HUES64 (cell line): ENCODE data around the gene EFS.
"Not testable (repeated sequence)": the region's sequence is repeated elsewhere in the genome, so short reads cannot be mapped to it uniquely, and the experiment has no call there.

ENCODE experiments used
- H3K27ac ChIP-seq: 2 replicates; pipeline ENCODE4 v1.7.0; 2013; ENCODE audit warnings: low read depth, low read length, inconsistent platforms
- H3K27me3 ChIP-seq: 2 replicates; pipeline ENCODE4 v1.6.1; 2013; ENCODE audit warnings: mild to moderate bottlenecking, low read length; ENCODE audit not compliant: insufficient read depth
- H3K36me3 ChIP-seq: 2 replicates; pipeline ENCODE4 v1.6.1; 2013; ENCODE audit warnings: mild to moderate bottlenecking, low read length; ENCODE audit not compliant: insufficient read depth
- H3K4me1 ChIP-seq: 2 replicates; pipeline ENCODE4 v1.6.1; 2013; ENCODE audit warnings: mild to moderate bottlenecking, low read length, moderate library complexity; ENCODE audit not compliant: insufficient read depth
- H3K4me3 ChIP-seq: 2 replicates; pipeline ENCODE4 v1.5.1; 2013; ENCODE audit warnings: mild to moderate bottlenecking, low read length, moderate library complexity
- H3K9ac ChIP-seq: 2 replicates; pipeline ENCODE4 v1.6.1; 2013; ENCODE audit warnings: mild to moderate bottlenecking, low read depth, low read length
- H3K9me3 ChIP-seq: 2 replicates; pipeline ENCODE4 v1.6.1; 2013; ENCODE audit warnings: low read depth, low read length; ENCODE audit not compliant: insufficient read depth
- WGBS: fragments of 150-250, 120-280 bp; methylation state at CpG from one replicate; pipeline ENCODE4 v1.1.7; 2013; ENCODE audit warnings: missing lambda C conversion rate; 5-methylcytosine and 5-hydroxymethylcytosine counted together

Gene EFS

GRCh38 chr14:23345987-23346692 lies 18.8 kb downstream of the EFS start:
- H3K9ac ChIP-seq, result no peak overlapping the region
- WGBS, result 67% methylated on average over 13 of the region's 13 CpGs
- peaks cover 3% of the 10 kb centered on the region; the same call in 1 of the 2 replicates for H3K9me3 ChIP-seq
- no peak overlapping the region for H3K4me3 ChIP-seq
- no peaks in the 10 kb centered on the region for H3K4me1 ChIP-seq
- H3K27me3 ChIP-seq, result peaks cover 5% of the 10 kb centered on the region
- H3K36me3 ChIP-seq, result no peaks in the 10 kb centered on the region
- no peak overlapping the region for H3K27ac ChIP-seq

DNA sequence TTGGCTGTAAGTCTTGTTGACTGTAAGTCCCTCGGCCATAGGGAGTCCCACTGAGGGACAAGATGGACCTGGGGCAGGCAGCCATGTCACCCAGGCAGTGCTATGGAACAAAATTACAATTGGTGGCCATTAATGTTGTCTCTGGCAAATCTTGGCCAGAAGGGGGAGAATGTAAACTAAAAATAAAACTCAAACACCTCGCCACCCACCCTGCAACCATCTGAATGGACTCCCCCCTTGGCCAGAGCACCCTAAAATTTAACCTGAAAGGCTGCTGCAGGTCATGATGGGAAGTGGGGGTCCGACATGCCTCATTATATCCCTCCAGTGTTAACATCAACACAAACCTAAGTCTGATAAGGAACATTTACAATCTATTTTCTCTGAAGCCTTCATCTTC lies 20.5 kb downstream of the EFS start:
- H3K27me3 ChIP-seq, result no peaks in the 10 kb centered on the region
- H3K9ac ChIP-seq, result no peak overlapping the region
- H3K36me3 ChIP-seq, result no peaks in the 10 kb centered on the region
- WGBS, result 84% methylated on average over 3 of the region's 3 CpGs
- no peak overlapping the region for H3K27ac ChIP-seq
- H3K9me3 ChIP-seq, result peaks cover 19% of the 10 kb centered on the region
- no peaks in the 10 kb centered on the region for H3K4me1 ChIP-seq
- H3K4me3 ChIP-seq, result no peak overlapping the region

DNA sequence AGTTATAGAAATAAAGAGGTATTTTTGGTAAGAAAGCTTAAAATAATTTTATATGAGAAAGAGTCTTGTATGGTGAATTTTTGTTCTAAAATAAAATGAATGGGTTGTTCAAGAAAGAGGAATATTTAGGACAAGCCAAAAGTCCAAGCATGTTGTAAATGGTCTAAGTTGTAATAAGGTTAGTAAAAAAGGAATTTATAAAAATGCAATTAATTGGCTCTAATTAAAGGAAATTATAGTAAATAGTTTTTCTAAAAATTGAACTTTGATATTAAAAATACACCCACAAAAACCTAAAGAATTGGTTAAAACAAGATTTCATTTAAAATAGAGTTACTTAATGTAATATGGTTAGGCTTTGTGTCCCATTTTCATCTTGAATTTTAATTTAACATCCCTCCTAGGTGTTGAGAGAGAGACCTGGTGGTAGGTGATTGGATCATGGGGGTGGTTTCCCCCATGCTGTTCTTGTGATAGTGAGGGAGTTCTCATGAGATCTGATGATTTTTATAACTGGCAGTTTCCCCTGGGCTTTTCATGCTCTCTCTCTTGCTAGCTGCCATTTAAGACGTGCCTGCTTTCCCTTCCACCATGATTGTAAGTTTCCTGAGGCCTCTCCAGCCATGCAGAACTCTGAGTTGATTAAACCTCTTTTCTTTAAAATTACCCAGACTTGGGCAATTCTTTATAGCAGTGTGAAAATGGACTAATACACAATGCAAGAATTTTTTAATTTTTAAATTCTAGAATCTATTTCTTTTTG lies 25.3 kb downstream of the EFS start:
- H3K9me3 ChIP-seq, result peaks cover 34% of the 10 kb centered on the region
- H3K4me3 ChIP-seq, result no peak overlapping the region
- H3K9ac ChIP-seq, result no peak overlapping the region
- H3K27ac ChIP-seq, result no peak overlapping the region
- 74% methylated on average over 1 of the region's 1 CpG for WGBS
- H3K36me3 ChIP-seq, result no peaks in the 10 kb centered on the region
- no peaks in the 10 kb centered on the region for H3K4me1 ChIP-seq
- no peaks in the 10 kb centered on the region; the same call in 1 of the 2 replicates for H3K27me3 ChIP-seq

DNA sequence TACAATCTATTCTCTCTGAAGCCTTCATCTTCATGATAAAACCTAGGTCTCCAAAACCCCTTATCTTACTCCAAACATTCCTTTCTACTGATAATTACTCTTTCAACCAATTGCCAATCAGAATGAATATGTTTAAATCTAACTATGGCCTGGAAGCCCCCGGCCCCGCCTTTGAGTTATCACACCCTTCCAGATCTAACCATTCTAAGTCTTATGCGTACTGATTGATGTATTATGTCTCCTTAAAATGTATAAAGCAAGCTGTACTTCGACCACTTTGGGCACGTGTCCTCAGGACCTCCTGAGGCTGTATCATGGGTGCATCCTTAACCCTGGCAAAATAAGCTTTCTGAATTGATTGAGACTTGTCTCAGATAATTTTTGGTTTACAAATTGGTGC lies 29.3 kb downstream of the EFS start:
- Histone ChIP-seq H3K36me3 (no peaks in the 10 kb centered on the region), H3K4me3 (no peak overlapping the region), H3K9ac (no peak overlapping the region), H3K27me3 (no peaks in the 10 kb centered on the region; the same call in 1 of the 2 replicates), H3K4me1 (no peaks in the 10 kb centered on the region), H3K9me3 (peaks cover 26% of the 10 kb centered on the region), H3K27ac (no peak overlapping the region)
- WGBS, result 81% methylated on average over 5 of the region's 5 CpGs

- no peaks in the 10 kb centered on the region for H3K9me3 ChIP-seq
- no peaks in the 10 kb centered on the region for H3K27me3 ChIP-seq
- H3K4me3 ChIP-seq, result no peak overlapping the region
- no peak overlapping the region for H3K9ac ChIP-seq
- H3K27ac ChIP-seq, result no peak overlapping the region
- WGBS, result 58% methylated on average over 4 of the region's 4 CpGs
- H3K4me1 ChIP-seq, result no peaks in the 10 kb centered on the region; the same call in 1 of the 2 replicates
- H3K36me3 ChIP-seq, result peaks cover 30% of the 10 kb centered on the region
These were observed 36.8 kb downstream of the EFS start for GRCh38 chr14:23327947-23328744.

- no peak overlapping the region for H3K27ac ChIP-seq
- no peak overlapping the region for H3K4me3 ChIP-seq
- no peak overlapping the region for H3K9ac ChIP-seq
- no peaks in the 10 kb centered on the region for H3K9me3 ChIP-seq
- H3K36me3 ChIP-seq, result peaks cover 38% of the 10 kb centered on the region
- no peaks in the 10 kb centered on the region; the same call in 1 of the 2 replicates for H3K4me1 ChIP-seq
- WGBS, result 86% methylated on average over 12 of the region's 13 CpGs
- no peaks in the 10 kb centered on the region for H3K27me3 ChIP-seq
These were observed 38.3 kb downstream of the EFS start for GRCh38 chr14:23326491-23327332.

DNA sequence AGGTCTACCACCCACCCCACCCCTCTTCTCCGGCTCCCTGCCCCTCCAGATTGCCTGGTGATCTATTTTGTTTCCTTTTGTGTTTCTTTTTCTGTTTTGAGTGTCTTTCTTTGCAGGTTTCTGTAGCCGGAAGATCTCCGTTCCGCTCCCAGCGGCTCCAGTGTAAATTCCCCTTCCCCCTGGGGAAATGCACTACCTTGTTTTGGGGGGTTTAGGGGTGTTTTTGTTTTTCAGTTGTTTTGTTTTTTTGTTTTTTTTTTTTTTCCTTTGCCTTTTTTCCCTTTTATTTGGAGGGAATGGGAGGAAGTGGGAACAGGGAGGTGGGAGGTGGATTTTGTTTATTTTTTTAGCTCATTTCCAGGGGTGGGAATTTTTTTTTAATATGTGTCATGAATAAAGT lies 39.2 kb downstream of the EFS start:
- H3K36me3 ChIP-seq, result peaks cover 38% of the 10 kb centered on the region
- not testable (repeated sequence) for H3K9ac ChIP-seq, H3K4me1 ChIP-seq, H3K9me3 ChIP-seq, H3K4me3 ChIP-seq, H3K27me3 ChIP-seq, H3K27ac ChIP-seq
- no CpG with 5 or more reads among the region's 5 CpGs for WGBS

DNA sequence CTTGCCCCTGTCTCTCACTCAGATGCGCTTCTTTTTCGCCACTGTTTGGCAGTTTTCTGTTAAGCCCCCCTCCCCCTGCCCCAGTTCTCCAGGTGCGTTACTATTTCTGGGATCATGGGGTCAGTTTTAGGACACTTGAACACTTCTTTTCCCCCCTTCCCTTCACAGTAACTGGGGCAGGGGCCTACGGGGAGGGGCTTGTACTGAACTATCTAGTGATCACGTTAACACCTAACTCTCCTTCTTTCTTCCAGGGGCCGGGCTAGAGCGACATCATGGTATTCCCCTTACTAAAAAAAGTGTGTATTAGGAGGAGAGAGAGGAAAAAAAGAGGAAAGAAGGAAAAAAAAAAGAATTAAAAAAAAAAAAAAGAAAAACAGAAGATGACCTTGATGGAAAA lies 40.0 kb downstream of the EFS start:
- no peak overlapping the region for H3K9ac ChIP-seq
- H3K36me3 ChIP-seq, result peaks cover 38% of the 10 kb centered on the region
- no peaks in the 10 kb centered on the region for H3K9me3 ChIP-seq
- 97% methylated on average over 5 of the region's 7 CpGs for WGBS
- peaks cover 6% of the 10 kb centered on the region for H3K4me1 ChIP-seq
- H3K27me3 ChIP-seq, result no peaks in the 10 kb centered on the region
- no peak overlapping the region for H3K4me3 ChIP-seq
- H3K27ac ChIP-seq, result no peak overlapping the region

GRCh38 chr14:23324455-23324846 lies 40.5 kb downstream of the EFS start:
- H3K9ac ChIP-seq, result no peak overlapping the region
- no peak overlapping the region for H3K4me3 ChIP-seq
- peaks cover 38% of the 10 kb centered on the region for H3K36me3 ChIP-seq
- no peak overlapping the region for H3K27ac ChIP-seq
- peaks cover 10% of the 10 kb centered on the region for H3K4me1 ChIP-seq
- no peaks in the 10 kb centered on the region for H3K9me3 ChIP-seq
- 90% methylated on average over 2 of the region's 2 CpGs for WGBS
- H3K27me3 ChIP-seq, result no peaks in the 10 kb centered on the region

DNA sequence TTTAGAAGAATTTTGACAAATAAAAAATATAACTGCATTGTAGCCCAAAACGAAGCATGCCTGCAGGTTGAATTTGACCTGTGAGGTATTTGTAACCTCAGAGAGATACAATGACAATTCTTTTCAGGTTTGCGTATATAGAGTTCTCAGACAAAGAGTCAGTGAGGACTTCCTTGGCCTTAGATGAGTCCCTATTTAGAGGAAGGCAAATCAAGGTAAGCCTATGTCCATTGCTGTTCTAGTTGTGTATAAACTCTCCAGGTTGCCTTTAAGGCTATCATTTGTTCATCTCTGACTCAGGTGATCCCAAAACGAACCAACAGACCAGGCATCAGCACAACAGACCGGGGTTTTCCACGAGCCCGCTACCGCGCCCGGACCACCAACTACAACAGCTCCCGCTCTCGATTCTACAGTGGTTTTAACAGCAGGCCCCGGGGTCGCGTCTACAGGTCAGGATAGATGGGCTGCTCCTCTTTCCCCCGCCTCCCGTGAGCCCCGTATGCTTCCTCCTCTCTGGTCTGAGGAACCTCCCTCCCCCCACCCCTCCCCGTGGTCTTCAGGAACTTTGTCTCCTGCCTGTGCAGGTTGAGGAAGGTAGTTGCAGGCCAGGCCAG lies 41.0 kb downstream of the EFS start:
- Histone ChIP-seq H3K4me1 (peaks cover 10% of the 10 kb centered on the region), H3K36me3 (peaks cover 38% of the 10 kb centered on the region), H3K27ac (no peak overlapping the region), H3K9ac (no peak overlapping the region), H3K27me3 (no peaks in the 10 kb centered on the region), H3K4me3 (no peak overlapping the region), H3K9me3 (no peaks in the 10 kb centered on the region)
- WGBS, result 96% methylated on average over 17 of the region's 18 CpGs
